IPS DF 4.7 (cell line): ENCODE measurements around the gene NTRK3.

Experiments used
- DNase-seq: peaks from one replicate; pipeline ENCODE4 v3.0.0-alpha.2; 2013; ENCODE audit warnings: low spot score; ENCODE audit errors: extremely low read depth

Gene NTRK3

GRCh38 chr15:88002706-88003105 is 253.8 kb downstream of the NTRK3 start:
- DNase-seq: no peak

- DNase-seq: no peak
Observed at GRCh38 chr15:87998630-87999029, 257.9 kb downstream of the NTRK3 start.

- no peak for DNase-seq
Observed at GRCh38 chr15:87986776-87987175, 269.8 kb downstream of the NTRK3 start.

- DNase-seq: no peak
Observed at GRCh38 chr15:87985451-87985850, 271.1 kb downstream of the NTRK3 start.

- no peak for DNase-seq
Observed at GRCh38 chr15:87981969-87982368, 274.6 kb downstream of the NTRK3 start.

- no peak for DNase-seq
Observed at GRCh38 chr15:87977907-87978306, 278.6 kb downstream of the NTRK3 start.

GRCh38 chr15:87976552-87976951 is 280.0 kb downstream of the NTRK3 start:
- no peak for DNase-seq

GRCh38 chr15:87973501-87974215 is 282.9 kb downstream of the NTRK3 start:
- no peak for DNase-seq

- DNase-seq: no peak
Observed at GRCh38 chr15:87971076-87971475, 285.5 kb downstream of the NTRK3 start.

- DNase-seq: no peak
Observed at GRCh38 chr15:87967951-87968350, 288.6 kb downstream of the NTRK3 start.

- no peak for DNase-seq
Observed at GRCh38 chr15:87965304-87965703, 291.2 kb downstream of the NTRK3 start.

- DNase-seq: no peak
Observed at GRCh38 chr15:87962428-87962827, 294.1 kb downstream of the NTRK3 start.

- no peak for DNase-seq
Observed at GRCh38 chr15:87961851-87962420, 294.6 kb downstream of the NTRK3 start.

- DNase-seq: no peak
Observed at GRCh38 chr15:87959662-87960061, 296.9 kb downstream of the NTRK3 start.

GRCh38 chr15:87959080-87959479 is 297.5 kb downstream of the NTRK3 start:
- no peak for DNase-seq

GRCh38 chr15:87955284-87955909 is 301.1 kb downstream of the NTRK3 start:
- no peak for DNase-seq

GRCh38 chr15:87954793-87955192 is 301.7 kb downstream of the NTRK3 start:
- DNase-seq: no peak

- DNase-seq: no peak
Observed at GRCh38 chr15:87952736-87953287, 303.7 kb downstream of the NTRK3 start.

- DNase-seq: no peak
Observed at GRCh38 chr15:87949575-87950223, 306.8 kb downstream of the NTRK3 start.

GRCh38 chr15:87949151-87949574 is 307.4 kb downstream of the NTRK3 start:
- DNase-seq: no peak

GRCh38 chr15:87947560-87947959 is 309.0 kb downstream of the NTRK3 start:
- no peak for DNase-seq

- no peak for DNase-seq
Observed at GRCh38 chr15:87945246-87945645, 311.3 kb downstream of the NTRK3 start.
